Lower leg skin (tissue), 3 donors: ENCODE results near the gene C3orf85.

ENCODE experiments used
- POLR2A ChIP-seq, 2 donors: fragments of 450-650 bp; IDR thresholded peaks; one replicate each; pipeline ENCODE4 v1.6.1; 2016 to 2017; ENCODE audit warnings: antibody characterized with exemption in 2 of 2, mild to moderate bottlenecking in 1 of 2, moderate library complexity in 1 of 2
- TF ChIP-seq, protein P1 (sequence below), 3 donors: fragments of 450-650 bp; IDR thresholded peaks; one replicate each; pipeline ENCODE4 v1.5.1; 2016; ENCODE audit warnings: antibody characterized with exemption in 3 of 3, mild to moderate bottlenecking in 3 of 3, moderate library complexity in 2 of 3

DNA sequence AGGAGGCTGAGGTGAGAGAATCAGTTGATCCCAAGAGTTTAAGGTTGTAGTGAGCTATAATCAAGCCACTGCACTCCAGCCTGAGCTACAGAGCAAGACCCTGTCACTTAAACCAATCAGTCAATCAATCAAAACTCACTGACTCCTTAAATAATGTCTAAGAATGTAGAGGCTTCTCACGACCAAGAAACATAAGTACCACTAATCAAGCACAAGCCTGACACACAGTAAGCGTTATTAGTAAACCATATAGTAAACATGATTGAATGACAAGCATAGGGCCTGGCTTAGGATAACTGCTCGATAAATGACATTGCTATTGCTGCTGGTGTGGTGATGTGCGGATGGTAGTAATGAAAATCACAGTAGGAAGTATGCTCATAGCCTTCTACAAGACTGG lies 29.4 kb downstream of the C3orf85 start:
- TF ChIP-seq, protein P1, sequence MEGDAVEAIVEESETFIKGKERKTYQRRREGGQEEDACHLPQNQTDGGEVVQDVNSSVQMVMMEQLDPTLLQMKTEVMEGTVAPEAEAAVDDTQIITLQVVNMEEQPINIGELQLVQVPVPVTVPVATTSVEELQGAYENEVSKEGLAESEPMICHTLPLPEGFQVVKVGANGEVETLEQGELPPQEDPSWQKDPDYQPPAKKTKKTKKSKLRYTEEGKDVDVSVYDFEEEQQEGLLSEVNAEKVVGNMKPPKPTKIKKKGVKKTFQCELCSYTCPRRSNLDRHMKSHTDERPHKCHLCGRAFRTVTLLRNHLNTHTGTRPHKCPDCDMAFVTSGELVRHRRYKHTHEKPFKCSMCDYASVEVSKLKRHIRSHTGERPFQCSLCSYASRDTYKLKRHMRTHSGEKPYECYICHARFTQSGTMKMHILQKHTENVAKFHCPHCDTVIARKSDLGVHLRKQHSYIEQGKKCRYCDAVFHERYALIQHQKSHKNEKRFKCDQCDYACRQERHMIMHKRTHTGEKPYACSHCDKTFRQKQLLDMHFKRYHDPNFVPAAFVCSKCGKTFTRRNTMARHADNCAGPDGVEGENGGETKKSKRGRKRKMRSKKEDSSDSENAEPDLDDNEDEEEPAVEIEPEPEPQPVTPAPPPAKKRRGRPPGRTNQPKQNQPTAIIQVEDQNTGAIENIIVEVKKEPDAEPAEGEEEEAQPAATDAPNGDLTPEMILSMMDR (IDR thresholded peaks at IDR 0.05), result no peak
- TF ChIP-seq POLR2A (IDR thresholded peaks at IDR 0.05), result no peak
